GM08714 (cell line): ENCODE results near the gene ANKRD34A.
A peak's percentile ranks its signal among the peaks of the same experiment; 100 is the strongest.

Experiments
- H3K4me3 ChIP-seq: fragments of 200-500 bp; sonication (Bioruptor generic); 2 replicates; pipeline ENCODE4 v1.5.1; 2014; ENCODE audit warnings: mild to moderate bottlenecking, low read length, inconsistent platforms
- ZNF274 ChIP-seq: IDR thresholded peaks from 2 replicates; pipeline ENCODE4 v1.6.1; 2012; ENCODE audit warnings: mild to moderate bottlenecking, low read depth, low read length

ANKRD34A gene

DNA sequence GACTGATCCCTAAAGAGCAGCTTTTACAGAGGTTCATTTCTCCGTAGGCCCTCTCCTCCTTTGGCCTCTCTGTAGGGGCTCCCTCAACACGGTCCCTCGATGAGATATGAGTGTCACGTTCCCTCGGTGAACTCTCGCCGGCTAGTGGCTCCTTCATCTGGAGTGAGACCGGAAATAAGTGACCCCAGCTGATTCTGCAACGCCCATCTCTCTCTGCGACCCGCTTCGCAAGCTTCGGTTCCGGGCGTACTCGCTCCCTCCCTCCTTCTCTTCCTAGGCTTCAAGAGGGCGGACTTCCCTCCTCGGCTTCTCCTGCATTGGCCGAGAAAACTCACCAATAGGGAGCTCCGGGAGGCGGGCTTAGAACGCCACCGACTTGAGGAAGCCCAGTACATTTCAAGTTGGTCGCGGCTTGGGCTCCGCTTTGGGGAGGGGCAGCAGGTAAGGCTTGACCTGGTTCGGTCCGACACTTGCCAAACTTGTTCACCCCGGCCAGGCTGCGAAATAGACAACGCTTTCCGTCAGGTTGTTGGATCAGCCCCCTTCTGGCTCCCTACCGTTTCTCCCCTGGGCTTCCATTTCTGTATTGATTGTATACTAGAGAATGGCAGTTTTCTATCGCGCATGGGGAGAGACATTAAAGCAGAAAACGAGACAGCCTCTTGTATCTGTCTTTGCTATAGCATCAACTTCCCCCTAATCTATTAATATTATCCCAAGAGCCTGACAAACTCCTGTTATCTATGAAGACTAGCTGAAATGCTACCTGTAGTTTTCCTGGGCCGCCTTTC lies at the start of gene ANKRD34A, which contains the start of gene POLR3GL:
ANKRD34A (minus strand) TSS at position 248 of the 791 bp plus-strand sequence. CDS start 2,816 bp downstream, outside the sequence.
POLR3GL (plus strand) TSS at position 363 of the 791 bp plus-strand sequence. CDS start 10,176 bp downstream, outside the sequence.
- H3K4me3 ChIP-seq, result peak within 1 kb of the TSS; percentile 89
- no peak for TF ChIP-seq ZNF274

GRCh38 chr1:146013559-146013922 lies 49.2 kb upstream of the ANKRD34A start:
- TF ChIP-seq ZNF274, result no peak
- H3K4me3 ChIP-seq, result no peak overlapping the region

DNA sequence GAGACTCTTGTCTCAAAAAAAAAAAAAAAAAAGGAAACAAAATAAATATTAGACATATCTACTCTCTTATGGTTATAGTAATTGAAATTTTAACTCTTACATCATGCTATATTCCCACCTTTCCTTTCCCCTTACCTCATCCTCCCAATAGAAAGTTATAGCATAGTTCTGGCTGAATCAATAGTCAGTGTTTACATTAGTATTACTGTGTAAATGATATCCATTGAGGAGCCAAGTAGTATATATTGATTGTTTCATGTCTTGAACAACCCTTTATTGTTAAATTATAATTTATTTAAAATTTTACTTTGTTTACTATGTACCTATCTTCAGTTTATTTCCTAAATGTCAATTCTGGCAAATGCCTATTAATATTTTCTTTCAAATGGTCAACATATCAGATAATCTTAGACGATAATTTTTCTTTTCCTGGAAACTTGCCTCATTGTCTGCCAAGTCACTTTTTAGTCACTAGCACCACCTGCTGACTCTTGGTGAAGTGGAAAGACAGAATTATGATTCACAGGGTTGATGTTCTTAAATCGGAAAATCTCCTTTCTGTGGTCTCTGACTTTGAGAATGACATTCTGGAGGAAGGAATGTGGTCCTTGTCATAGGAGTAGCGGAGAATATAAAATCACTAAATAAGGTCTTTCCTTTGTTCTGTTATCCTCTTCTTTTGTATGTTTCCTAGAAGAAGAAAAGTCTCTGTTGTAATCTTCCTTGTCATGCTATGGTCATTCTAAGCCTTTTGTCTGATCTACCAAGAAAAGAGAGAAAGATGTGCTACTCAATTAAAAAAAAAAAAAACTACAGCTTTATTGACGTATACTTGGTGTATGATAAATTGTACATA lies 48.6 kb upstream of the ANKRD34A start:
- no peak overlapping the region for H3K4me3 ChIP-seq
- no peak for TF ChIP-seq ZNF274

- H3K4me3 ChIP-seq, result no peak overlapping the region
- no peak for TF ChIP-seq ZNF274
These were observed 45.9 kb upstream of the ANKRD34A start for GRCh38 chr1:146010126-146010738.

DNA sequence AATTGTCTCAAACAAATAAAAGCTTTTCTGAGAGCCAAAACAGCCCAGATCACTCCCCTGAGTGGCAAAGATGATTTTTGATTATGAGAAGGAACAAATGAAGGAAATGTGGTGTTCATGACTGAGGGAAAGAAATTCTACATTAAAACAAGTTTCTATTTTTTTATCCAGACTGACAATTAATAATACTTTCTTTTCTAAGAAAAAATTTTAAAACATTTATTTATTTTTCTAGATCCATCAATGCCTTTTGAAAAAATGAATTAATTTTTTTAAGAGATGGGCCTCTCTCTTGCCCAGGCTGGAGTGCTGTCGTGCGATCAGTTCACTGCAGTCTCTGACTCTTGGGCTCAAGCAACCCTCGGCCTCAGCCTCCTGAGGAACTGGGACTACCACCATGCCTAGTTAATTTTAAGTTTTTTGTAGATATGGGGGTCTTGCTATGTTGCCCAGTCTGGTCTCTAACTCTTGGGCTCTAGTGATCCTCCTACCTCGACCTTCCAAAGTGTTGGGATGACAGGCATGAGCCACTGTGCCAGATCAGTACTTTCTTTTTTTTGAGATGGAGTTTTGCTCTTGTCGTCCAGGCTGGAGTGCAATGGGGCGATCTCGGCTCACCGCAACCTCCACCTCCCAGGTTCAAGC lies 43.2 kb upstream of the ANKRD34A start:
- no peak overlapping the region for H3K4me3 ChIP-seq
- no peak for TF ChIP-seq ZNF274

DNA sequence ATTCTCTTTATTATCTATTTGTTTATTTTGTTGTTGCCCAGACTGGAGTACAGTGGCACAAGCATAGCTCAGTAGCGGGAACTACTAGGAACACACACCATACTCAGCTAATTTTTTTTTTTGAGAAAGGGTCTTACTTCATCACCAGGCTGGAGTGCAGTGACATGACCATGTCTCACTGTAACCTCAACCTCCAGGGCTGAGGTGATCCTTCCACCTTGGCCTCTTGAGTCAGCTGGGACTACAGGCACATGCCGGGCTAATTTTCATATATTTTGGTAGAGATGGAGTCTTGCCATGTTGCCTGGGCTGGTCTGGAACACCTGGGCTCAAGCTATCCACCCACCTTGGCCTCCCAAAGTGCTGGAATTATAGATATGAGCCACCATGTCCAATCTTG lies 37.3 kb upstream of the ANKRD34A start:
- TF ChIP-seq ZNF274, result no peak
- no peak overlapping the region for H3K4me3 ChIP-seq

DNA sequence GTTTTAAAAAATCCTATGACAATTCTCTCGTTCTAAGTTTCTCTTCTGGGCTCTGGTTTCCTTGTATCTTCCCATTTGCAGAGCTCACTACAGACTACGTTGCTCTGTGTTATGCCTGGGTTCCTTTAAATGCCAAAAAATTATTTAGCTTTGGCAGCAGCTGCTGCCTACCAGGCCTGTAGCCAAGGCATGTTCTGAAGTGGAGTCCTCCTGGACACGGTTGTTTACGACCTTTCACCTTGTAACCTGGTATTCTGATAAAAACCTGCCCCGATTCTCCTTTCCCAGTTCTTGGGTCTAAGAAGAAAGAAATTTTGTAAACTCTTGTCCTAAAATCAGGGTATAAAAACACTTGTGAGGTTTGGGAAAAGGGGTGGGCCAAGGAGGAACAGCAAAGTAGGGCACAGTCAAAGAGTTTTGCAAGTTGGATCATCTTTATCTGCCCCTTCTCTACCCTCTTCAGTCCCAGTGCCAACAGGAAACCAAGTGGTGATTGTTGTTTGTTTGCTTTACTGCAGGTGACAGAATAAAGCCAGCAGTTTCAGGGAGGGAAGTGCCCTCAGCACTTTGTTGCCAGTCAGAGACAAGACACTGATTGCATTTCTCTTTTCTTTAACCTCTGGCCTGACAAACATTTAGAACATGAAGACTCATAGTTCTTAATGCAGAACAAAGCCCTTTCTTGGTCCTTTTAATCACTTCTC lies 35.1 kb upstream of the ANKRD34A start:
- H3K4me3 ChIP-seq, result no peak overlapping the region
- TF ChIP-seq ZNF274, result no peak

- no peak for TF ChIP-seq ZNF274
- no peak overlapping the region for H3K4me3 ChIP-seq
These were observed 33.3 kb upstream of the ANKRD34A start for GRCh38 chr1:145997718-145998023.

DNA sequence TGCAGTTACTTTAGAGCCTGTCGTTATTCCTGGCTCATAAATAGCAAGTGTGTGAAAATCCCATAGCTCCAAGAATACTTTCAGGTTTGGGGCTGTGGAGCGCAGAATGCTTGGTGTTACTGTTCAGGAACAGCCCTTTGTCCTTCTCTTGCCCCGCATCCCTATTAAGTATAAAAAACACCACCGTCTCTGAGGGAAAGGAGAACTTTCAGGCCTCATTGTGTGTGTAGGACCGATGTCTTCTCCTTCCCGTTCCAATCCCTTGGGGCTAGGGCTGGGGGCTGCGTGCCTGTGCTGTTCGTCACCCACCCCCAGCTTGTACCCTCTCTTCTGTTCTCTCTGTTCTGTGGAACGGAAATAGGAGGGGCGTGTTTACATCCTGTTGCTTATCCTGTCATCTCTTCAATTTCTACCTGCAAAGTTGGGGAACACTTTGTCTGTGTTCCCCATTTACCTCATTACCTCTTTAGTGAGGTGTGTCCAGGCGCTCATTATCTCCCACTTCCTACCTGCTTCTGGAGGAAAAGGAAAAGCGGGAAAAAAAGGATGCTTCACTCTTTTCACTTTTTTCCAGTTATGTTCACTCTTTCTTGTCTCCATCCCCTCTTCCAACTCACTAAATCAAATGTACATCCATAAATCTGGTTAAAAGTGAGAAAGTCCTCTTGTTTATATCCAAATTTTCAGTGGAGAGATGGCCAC lies 32.8 kb upstream of the ANKRD34A start:
- TF ChIP-seq ZNF274, result no peak
- H3K4me3 ChIP-seq, result peak overlapping the region; percentile 100

- no peak for TF ChIP-seq ZNF274
- peak within 1 kb of the TSS; percentile 100 for H3K4me3 ChIP-seq
These were observed 32.1 kb upstream of the ANKRD34A start, which contains the start of gene TXNIP for GRCh38 chr1:145996433-145997015. Gene TXNIP, minus strand, starts transcription at chr1:145996579. Its CDS starts 313 bp downstream, at chr1:145996266.

DNA sequence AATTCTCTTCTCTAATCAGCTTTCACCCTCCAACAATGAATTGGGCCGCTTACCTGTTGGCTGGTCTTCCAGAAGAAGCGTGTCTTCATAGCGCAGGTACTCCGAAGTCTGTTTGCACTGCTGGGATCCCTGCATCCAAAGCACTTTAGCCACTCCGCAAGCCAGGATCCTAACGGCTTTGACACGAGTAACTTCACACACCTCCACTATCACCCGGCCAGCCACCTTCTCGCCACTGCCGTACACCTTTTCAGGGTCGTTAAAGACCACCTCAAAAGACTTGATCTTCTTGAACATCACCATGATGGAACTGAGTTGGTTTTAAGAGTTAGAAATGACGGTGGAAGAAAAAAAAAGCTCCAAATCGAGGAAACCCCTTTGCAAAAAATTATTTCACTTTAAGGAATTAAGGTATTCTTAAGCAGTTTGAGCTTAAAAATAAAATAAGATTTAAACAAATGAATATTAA lies 31.6 kb upstream of the ANKRD34A start:
- TF ChIP-seq ZNF274, result no peak
- H3K4me3 ChIP-seq, result peak overlapping the region; percentile 100

- H3K4me3 ChIP-seq, result peak overlapping the region; percentile 100
These were observed 30.9 kb upstream of the ANKRD34A start for GRCh38 chr1:145995148-145995881.

More at GRCh38 chr1:145995148-145995881, 30.9 kb upstream of the ANKRD34A start:
- no peak for TF ChIP-seq ZNF274
